BLaER1 treated with 17β-estradiol and CSF1 and Interleukin-3, amounts not matched to agents 10 nM and 100 nM (cell line): ENCODE data around the gene CPNE8.

Source experiments
- H3K27ac ChIP-seq, 11 experiments: shearing (Covaris generic); formaldehyde crosslinking; 2 replicates each; pipeline ENCODE4 v1.8.1; 2022
- H3K27me3 ChIP-seq, 11 experiments: shearing (Covaris generic); formaldehyde crosslinking; 2 replicates each; pipeline ENCODE4 v1.8.1; 2022
- H3K36me3 ChIP-seq, 11 experiments: shearing (Covaris generic); formaldehyde crosslinking; 2 replicates each; pipeline ENCODE4 v1.8.1; 2022
- H3K4me1 ChIP-seq, 10 experiments: shearing (Covaris generic); formaldehyde crosslinking; 2 replicates each; pipeline ENCODE4 v1.8.1; 2022
- H3K4me2 ChIP-seq, 11 experiments: shearing (Covaris generic); formaldehyde crosslinking; 2 replicates each; pipeline ENCODE4 v1.8.1; 2022
- H3K4me3 ChIP-seq, 10 experiments: shearing (Covaris generic); formaldehyde crosslinking; 2 replicates each; pipeline ENCODE4 v1.8.1; 2022
- H3K9ac ChIP-seq, 11 experiments: shearing (Covaris generic); formaldehyde crosslinking; 2 replicates each; pipeline ENCODE4 v1.8.1; 2022
- H3K9me3 ChIP-seq, 11 experiments: shearing (Covaris generic); formaldehyde crosslinking; replicated peaks in 1 of 11; 2 replicates each; pipeline ENCODE4 v1.8.1; 2022
- H4K20me1 ChIP-seq, 11 experiments: shearing (Covaris generic); formaldehyde crosslinking; 2 replicates each; pipeline ENCODE4 v1.8.1; 2022
- Cebpa-rat ChIP-seq, 11 experiments: shearing (Covaris generic); IDR thresholded peaks; 2 replicates each; pipeline ENCODE4 v1.8.1; 2022

Gene CPNE8

GRCh38 chr12:38639625-38640024, 265.8 kb downstream of the CPNE8 start:
- no peak overlapping the region for H3K4me2 ChIP-seq
- H3K9ac ChIP-seq = no peak overlapping the region
- no peaks in the 10 kb centered on the region for H4K20me1 ChIP-seq
- H3K4me3 ChIP-seq = no peak overlapping the region
- no peaks in the 10 kb centered on the region for H3K4me1 ChIP-seq
- H3K36me3 ChIP-seq = no peaks in the 10 kb centered on the region
- H3K9me3 ChIP-seq = peaks cover 6 to 26% (median 12%) of the 10 kb centered on the region in 11 experiments; a peak in 19 of 22 replicates
- H3K27me3 ChIP-seq = no peaks in the 10 kb centered on the region
- H3K27ac ChIP-seq = no peak overlapping the region
- TF ChIP-seq Cebpa-rat (IDR thresholded peaks at IDR 0.05) = no peak

GRCh38 chr12:38638401-38638800, 267.0 kb downstream of the CPNE8 start:
- no peaks in the 10 kb centered on the region for H3K36me3 ChIP-seq
- no peak overlapping the region for H3K9ac ChIP-seq
- H3K9me3 ChIP-seq = peaks cover 6 to 26% (median 12%) of the 10 kb centered on the region in 11 experiments; a peak in 19 of 22 replicates
- no peaks in the 10 kb centered on the region for H4K20me1 ChIP-seq
- TF ChIP-seq Cebpa-rat (IDR thresholded peaks at IDR 0.05) = no peak
- H3K4me2 ChIP-seq = no peak overlapping the region
- no peaks in the 10 kb centered on the region for H3K27me3 ChIP-seq
- H3K4me1 ChIP-seq = no peaks in the 10 kb centered on the region
- H3K27ac ChIP-seq = no peak overlapping the region
- H3K4me3 ChIP-seq = no peak overlapping the region

DNA sequence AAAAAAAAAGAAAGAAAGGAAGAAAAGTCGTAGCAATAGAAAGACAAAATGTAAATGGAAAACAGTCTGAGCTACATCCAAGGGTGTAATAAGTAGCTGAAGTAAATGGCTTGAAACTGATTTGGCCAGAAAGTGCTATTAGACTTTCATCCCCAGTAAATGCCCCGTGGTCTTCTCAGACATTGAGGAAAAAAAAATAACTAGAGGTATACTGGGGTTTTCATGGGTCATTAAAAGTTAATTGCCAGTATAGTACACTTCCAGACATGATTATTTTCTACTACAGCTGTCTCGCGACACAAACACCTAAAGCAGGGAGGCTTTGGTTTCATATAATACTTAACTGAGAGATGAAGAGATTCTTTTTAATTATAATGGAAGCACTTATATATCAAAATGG, 271.9 kb downstream of the CPNE8 start:
- Histone ChIP-seq H3K27me3 (no peaks in the 10 kb centered on the region), H3K4me1 (no peaks in the 10 kb centered on the region), H3K9me3 (no peaks in the 10 kb centered on the region; a peak in 1 of 22 replicates), H4K20me1 (no peaks in the 10 kb centered on the region), H3K4me2 (no peak overlapping the region), H3K36me3 (no peaks in the 10 kb centered on the region), H3K9ac (no peak overlapping the region), H3K4me3 (no peak overlapping the region), H3K27ac (no peak overlapping the region)
- TF ChIP-seq Cebpa-rat (IDR thresholded peaks at IDR 0.05) = no peak

GRCh38 chr12:38629064-38629463, 276.3 kb downstream of the CPNE8 start:
- no peak overlapping the region for H3K27ac ChIP-seq
- no peak overlapping the region for H3K4me3 ChIP-seq
- no peak overlapping the region for H3K9ac ChIP-seq
- no peak overlapping the region for H3K4me2 ChIP-seq
- no peaks in the 10 kb centered on the region for H4K20me1 ChIP-seq
- H3K36me3 ChIP-seq = no peaks in the 10 kb centered on the region
- H3K27me3 ChIP-seq = no peaks in the 10 kb centered on the region
- no peak for TF ChIP-seq Cebpa-rat (IDR thresholded peaks at IDR 0.05)
- H3K4me1 ChIP-seq = no peaks in the 10 kb centered on the region
- no peaks in the 10 kb centered on the region for H3K9me3 ChIP-seq

- Histone ChIP-seq H3K4me3 (no peak overlapping the region), H3K36me3 (no peaks in the 10 kb centered on the region), H4K20me1 (no peaks in the 10 kb centered on the region), H3K9ac (no peak overlapping the region), H3K4me2 (no peak overlapping the region), H3K9me3 (no peaks in the 10 kb centered on the region), H3K27me3 (no peaks in the 10 kb centered on the region), H3K27ac (no peak overlapping the region), H3K4me1 (no peaks in the 10 kb centered on the region)
- TF ChIP-seq Cebpa-rat (IDR thresholded peaks at IDR 0.05) = no peak
These were observed 277.1 kb downstream of the CPNE8 start for GRCh38 chr12:38628288-38628687.

DNA sequence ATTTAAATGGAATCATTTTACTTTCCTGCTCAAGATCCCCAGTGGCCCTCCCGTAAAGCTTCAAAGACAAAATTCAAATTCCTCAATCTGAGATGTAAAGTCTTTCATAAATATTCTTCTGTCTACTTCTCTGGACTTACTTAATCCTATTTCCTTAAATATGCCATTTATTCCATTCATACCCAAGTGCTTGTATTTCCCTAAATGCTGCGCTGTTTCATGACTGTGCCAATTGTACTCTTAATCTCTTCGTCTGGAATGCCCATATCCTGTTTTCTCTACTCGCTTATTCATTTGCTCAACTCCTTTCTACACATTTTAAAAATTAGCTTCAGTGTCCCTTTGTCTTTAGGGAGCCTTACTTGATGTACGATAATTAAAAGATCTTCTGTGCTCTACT, 280.1 kb downstream of the CPNE8 start:
- H3K27ac ChIP-seq = no peak overlapping the region
- no peak for TF ChIP-seq Cebpa-rat (IDR thresholded peaks at IDR 0.05)
- no peak overlapping the region for H3K9ac ChIP-seq
- no peaks in the 10 kb centered on the region for H4K20me1 ChIP-seq
- H3K27me3 ChIP-seq = no peaks in the 10 kb centered on the region
- no peak overlapping the region for H3K4me2 ChIP-seq
- H3K4me3 ChIP-seq = no peak overlapping the region
- no peaks in the 10 kb centered on the region for H3K36me3 ChIP-seq
- no peaks in the 10 kb centered on the region for H3K4me1 ChIP-seq
- no peaks in the 10 kb centered on the region for H3K9me3 ChIP-seq

DNA sequence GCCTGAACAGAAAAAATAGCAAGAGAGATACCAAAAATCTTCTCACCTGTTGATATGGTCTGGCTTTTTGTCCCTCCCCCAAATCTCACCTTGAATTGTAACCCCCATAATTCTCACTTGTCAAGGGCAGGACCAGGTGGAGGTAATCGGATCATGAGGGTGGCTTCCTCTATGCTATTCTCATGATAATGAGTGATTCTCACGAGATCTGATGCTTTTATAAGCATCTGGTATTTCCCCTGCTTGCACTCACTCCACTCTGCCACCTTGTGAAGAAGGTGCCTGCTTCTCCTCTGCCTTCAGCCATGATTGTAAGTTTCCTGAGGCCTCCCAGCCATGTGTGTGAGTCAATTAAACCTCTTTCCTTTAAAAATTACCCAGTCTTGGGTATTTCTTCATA, 291.2 kb downstream of the CPNE8 start:
- no peaks in the 10 kb centered on the region for H3K9me3 ChIP-seq

DNA sequence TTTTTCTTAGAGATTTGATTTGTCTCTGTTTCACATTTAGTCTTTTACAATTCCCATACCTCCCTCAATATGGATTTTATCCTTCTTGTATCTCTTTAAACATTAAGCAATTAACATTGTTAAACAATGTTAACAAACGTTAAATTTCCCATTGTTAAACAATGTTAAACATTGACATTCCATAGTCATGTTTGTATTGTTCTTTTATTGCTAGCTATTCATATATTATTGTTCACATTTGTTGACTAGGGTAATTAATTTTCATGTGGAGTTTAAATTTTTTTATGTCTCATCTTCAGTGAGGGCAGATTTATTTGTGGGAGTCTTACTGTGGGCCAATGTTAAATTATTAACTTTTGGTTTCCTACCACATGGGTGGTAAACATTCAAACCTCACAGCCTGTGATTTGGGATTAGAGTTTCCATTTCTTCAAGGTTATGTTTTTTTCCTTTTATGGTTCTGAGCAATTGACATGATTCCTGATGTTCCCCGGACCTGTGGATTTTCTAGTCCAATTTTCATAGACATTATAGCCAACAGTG, 294.5 kb downstream of the CPNE8 start:
- TF ChIP-seq Cebpa-rat (IDR thresholded peaks at IDR 0.05) = no peak

More for the DNA sequence above, 291.2 kb downstream of the CPNE8 start:
- H3K27me3 ChIP-seq = no peaks in the 10 kb centered on the region
- H3K4me1 ChIP-seq = peaks cover 0 to 7% (median 0%) of the 10 kb centered on the region in 10 experiments; a peak in 3 of 20 replicates
- H3K27ac ChIP-seq = no peak overlapping the region
- no peaks in the 10 kb centered on the region for H4K20me1 ChIP-seq
- no peaks in the 10 kb centered on the region for H3K36me3 ChIP-seq
- H3K4me3 ChIP-seq = no peak overlapping the region
- no peak overlapping the region for H3K4me2 ChIP-seq
- TF ChIP-seq Cebpa-rat (IDR thresholded peaks at IDR 0.05) = no peak
- no peak overlapping the region for H3K9ac ChIP-seq

DNA sequence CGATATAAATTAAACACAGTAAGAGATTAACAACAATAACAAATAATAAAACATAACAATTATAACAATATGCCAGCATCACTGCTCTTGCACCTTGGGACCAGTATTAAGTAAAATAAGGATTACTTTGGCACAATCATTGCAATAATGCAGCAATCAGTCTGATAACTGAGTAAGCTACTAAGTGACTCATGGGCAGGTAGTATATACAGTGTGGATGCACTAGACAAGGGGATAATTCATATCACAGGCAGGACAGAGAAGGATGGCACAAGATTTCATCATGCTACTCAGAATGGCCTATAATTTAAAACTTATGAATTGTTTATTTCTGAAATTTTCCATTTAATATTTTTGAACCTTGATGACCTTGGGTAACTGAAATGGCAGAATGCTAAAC, 298.1 kb downstream of the CPNE8 start:
- Histone ChIP-seq H4K20me1 (no peaks in the 10 kb centered on the region), H3K4me2 (no peak overlapping the region), H3K4me3 (no peak overlapping the region), H3K9me3 (0 out of 22 replicates have a peak, but pooled peaks cover 0 to 4% (median 0%) of the 10 kb centered on the region in 11 experiments), H3K36me3 (no peaks in the 10 kb centered on the region), H3K4me1 (no peaks in the 10 kb centered on the region), H3K27me3 (no peaks in the 10 kb centered on the region), H3K27ac (no peak overlapping the region), H3K9ac (no peak overlapping the region)
- TF ChIP-seq Cebpa-rat (IDR thresholded peaks at IDR 0.05) = no peak

More for the DNA sequence above, 294.5 kb downstream of the CPNE8 start:
- Histone ChIP-seq H4K20me1 (no peaks in the 10 kb centered on the region), H3K9me3 (0 out of 22 replicates have a peak, but pooled peaks cover 0 to under 1% (median 0%) of the 10 kb centered on the region in 11 experiments), H3K27ac (no peak overlapping the region), H3K27me3 (no peaks in the 10 kb centered on the region), H3K4me2 (no peak overlapping the region), H3K4me1 (no peaks in the 10 kb centered on the region), H3K36me3 (no peaks in the 10 kb centered on the region), H3K4me3 (no peak overlapping the region), H3K9ac (no peak overlapping the region)
